HG02759 (cell line): Measurements from ENCODE around the gene TMEM242.

Source experiments
- ATAC-seq: cut with Tn5 transposase; IDR thresholded peaks from one replicate; pipeline ENCODE4 v1.9.1; 2021; ENCODE audit warnings: mild to moderate bottlenecking, moderate library complexity; ENCODE audit not compliant: unreplicated experiment

Gene TMEM242

DNA sequence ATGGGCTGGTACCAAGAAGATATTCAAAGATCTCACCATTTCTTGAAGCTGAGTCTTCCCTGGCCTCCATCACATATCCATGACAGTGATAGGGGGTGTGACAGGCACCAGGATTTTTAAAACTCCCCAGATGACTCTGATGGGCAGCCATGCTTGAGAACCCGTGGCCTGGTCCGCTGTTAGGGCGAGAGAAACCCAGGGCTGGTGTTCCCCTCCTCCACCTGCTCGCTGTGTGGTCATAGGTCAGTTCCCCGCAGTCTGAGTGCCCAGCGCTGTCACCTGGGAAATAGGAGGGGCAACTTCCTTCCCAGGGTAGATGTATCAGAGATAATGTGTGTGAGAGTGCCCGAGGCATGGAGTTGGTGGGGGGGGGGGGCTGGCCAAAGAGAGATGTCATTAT lies 50.9 kb downstream of the TMEM242 start:
- ATAC-seq, result no peak

DNA sequence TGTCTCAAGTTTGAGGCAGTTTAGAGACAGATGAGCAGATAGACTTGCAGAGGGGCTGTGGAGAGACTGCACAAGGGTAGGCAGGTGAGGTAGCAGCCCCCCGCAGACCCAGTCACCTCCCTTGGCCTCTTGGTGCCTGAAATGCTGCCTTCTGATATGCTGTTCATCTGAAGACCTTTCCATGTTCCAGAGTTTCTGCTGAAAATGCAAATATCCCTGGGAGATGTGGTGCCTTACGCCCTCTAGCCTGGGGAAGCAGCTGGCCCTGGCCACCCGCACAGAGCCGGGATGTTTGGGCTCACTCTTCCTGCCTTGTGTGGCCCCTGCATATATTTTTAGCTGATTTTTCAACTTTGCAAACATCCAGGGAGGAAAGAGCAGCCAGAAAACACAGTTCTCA lies 51.4 kb downstream of the TMEM242 start:
- no peak for ATAC-seq

DNA sequence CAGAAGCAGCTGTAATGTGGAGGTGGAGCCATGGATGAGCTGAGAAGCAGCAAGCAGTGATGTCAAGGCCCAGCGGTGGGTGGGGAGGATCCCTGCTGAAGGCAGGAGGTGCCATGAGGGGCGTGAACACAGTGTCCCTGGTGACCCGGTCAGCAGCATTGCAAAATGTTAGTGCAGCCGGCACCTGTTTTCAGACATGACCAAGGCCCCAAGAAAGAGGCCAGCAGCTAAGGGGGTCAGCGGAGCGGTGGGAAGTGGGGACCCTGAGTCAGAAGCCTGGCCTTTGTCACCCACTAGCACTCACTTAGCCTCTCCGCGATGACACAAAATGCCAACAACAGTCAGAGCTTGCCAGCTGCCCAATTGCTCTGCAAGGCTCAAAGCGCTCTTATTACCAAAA lies 51.9 kb downstream of the TMEM242 start:
- ATAC-seq, result no peak

DNA sequence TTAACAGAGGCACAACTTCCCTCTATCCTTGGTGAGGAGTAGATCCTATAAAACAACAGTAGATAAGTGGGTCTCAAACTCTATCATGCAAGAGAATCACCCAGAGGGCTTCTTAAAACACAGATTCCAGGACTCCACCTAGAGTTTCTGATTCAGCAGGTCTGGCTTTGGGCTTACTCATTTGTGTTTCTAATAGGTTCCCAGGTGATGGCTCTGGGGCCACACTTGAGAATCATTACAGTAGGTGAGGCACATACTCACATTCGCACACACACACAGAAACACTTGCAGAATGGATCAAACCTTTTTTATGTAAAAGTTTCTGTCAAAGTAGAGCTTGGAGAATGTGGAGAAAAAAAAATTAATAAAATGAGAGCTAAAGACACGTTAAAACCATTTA lies 52.4 kb downstream of the TMEM242 start:
- ATAC-seq, result no peak

DNA sequence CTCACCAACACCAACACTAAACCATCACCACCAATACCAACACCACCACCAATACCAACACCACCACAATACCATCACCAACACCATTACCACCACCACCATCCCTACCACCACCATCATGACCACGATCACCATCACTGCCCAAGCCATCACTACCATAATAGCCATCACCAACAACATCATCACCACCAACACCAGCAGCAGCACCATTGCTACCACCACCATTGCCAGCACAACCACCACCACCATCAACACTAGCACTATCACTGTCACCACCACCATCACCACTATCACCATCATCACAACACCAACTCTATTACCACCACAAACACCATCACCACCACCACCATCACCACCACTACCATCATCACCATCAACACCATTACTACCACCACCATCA lies 53.0 kb downstream of the TMEM242 start:
- ATAC-seq, result no peak

DNA sequence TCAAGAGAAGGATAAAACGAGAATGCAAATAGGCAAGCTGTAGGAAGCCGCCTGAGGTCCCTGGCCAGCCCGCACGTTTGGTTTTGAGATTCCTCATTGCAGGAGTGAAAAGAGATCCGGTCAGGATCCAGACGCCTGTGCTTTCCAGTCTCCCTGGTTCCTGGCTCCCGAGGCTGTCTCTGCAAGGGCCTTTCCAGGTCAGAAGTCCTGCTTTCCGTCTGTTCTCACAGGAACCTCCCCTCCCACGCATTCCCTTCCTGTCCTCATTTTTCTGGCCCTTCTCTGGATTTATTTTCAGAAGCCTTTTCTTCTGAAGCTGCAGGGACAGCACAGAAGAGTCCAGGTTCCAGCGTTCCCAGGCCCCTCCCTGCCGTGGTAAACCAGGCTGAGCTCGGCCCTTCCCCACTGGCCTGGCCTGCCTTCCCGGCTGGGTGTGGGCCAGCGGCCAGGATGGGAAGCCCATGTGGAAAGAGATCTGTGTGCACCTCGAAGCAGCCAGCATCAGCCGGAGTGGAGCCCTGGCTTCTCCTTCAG lies 54.0 kb downstream of the TMEM242 start:
- ATAC-seq, result no peak

DNA sequence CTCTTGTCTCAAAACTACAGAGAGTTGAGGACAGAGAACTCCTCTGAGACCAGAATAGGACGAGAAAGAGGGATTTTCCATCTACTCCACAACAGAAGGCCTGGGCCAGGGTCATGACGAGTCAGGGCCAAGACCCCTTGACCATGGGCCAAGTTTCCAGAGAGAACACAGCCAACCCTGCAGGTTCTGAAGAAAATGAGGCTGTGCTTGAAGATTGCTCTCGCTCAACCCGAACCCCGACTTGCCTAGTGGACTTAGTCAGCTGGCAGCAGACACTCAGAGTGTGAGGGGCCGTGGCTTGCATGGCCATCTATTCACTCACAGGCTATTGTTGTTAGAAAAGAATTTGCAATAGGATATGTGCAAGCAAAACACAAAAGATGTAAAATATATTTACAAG lies 54.5 kb downstream of the TMEM242 start:
- no peak for ATAC-seq

DNA sequence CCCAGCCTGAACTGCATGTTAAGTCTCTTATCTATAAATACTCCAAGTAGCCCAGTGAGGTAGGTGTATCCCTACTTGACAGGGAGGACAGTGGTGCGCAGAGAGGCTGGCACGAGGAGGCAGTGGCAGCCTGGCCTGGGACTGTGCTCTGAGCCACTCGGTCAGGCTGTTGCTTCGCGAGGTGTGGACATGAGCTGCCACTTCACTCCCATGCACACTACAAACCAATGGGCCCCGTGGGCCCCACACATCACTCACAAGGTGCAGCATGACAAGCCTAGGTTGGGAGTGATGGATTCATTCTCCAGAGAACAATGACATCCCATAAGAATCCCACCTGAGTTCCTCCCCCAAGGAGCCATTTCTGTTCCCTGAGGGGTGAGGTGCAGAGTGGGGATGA lies 54.9 kb downstream of the TMEM242 start:
- no peak for ATAC-seq

DNA sequence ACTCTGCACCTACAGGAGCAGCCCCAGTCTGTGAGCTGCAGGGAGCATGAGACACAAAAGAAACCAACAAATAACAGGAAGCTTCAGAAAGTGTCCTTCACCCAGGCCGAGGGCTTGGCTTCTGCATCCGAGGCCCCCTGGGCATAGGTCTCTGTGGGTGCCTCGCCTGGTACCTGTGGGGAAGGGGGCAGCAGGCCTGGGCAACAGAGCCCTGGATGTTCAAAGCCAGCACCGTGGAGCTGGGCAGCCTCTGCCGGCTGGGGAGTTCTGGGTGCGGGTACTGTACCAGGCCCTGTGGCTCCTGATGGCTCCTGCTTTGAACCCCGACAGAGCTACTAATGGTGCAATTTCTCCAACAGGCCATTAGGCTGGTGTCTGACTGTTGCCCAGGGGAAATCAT lies 55.7 kb downstream of the TMEM242 start:
- ATAC-seq, result no peak

DNA sequence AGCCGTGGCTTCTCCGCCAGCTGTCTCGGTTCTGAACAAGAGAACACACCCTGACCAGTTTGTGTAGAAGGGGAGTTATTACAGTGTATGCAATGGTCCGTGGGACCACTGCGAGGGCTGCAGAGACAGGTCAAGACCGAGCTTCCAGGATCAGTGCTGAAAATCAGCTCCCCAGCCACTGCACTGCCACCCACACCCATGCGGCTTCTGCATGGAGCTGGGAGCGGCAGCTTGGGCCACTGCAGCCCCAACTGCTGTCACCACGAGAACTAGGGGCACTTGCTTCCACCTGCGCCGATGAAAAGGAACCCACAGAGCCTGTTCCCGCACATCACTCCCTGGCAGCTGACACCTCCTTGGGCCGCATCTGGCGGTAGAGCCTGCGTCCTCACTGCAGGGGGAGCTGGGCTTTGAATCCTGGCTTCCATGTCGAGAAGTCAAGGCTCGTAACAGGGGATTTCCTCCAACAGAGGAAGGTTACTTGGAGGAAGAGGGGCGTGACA lies 56.2 kb downstream of the TMEM242 start:
- ATAC-seq, result no peak

DNA sequence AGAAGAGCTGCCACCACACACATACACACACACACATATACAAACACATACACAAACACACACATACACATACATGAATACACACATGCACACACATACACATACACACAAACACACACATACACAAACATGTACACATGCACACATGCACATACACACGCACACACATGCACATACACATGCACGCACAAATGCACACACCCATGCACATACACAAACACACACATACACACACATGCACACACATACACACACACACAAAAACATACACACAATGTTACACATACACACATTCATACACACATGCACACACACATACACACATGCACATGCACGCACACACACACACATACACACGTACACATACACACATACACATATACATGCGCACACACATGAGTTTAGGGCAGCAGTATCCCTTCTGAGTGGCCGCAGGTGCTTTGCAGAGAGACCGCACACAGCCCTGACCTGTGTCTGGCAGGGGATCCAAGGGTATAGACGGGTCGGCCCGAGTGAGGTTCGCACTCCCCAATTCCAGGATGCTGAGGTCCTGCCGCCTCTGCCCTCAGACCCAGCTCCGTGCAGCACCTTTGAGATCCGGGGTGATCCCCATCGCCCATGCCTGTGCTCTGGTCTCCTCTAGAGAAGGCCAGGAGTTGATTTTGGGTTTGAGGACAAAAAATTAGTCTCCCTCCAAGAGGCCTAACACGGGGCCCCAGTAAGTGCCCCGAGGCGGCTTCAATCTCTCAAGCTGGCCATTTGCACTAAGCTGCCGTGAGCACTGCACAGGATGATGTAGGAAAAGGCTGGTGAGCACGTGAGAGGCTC lies 56.8 kb downstream of the TMEM242 start:
- no peak for ATAC-seq

DNA sequence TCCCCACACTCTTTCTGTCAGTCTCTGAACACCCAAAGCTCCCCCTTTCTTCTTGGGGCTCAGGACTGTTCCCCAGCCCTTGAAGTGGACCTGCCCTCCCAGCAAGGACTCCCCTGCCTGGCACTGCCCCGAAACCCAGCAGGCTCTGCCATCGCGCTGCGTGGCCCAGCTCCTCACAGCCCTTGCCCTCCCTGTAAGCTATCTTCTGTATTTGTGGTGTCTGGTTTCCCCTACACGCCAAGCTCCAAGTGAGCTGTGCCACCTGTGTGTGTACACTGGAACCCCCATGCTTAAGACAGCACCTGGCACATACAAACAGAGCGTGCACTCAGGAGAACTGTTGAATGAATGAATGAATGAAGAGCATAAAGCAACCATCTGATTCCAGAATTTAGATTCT lies 57.7 kb downstream of the TMEM242 start:
- ATAC-seq, result no peak

DNA sequence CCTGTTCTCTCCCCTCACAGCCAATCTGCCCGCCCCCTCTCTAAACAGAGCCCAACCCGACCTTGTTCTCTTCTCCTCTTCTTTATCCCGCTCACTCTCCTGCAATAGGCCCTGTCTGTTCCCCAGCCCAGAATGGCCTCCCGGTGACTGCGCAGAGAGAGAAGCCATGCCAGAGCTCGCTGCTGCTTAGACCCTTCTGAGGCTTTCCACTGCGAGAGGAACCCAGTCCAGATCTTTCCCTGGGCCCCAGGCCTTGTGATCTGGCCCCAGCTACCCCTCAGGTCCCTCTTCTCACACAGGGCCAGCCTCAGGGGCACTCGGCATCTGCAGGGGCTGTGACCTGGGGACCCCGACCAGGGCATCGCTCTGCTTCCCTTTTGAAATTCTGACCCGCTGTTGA lies 58.1 kb downstream of the TMEM242 start:
- no peak for ATAC-seq

DNA sequence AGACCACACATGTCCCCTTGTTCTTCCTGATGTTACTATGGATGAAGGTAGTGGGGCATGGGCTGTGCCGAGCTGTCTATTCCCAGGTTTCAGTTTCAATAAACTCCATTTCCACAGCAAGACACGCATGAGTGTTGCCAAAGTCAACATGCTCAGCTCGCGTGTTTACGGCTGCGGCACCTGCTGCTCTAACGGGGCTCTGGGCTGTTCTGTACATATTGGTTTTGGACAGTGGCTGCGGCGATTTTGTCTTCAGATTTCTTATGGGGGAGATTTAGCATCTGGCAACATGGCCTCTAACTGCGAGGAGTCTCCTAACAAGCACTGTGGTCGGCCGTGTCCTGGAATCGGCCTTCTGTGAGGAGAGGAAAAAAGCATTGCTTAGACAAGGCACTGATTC lies 58.6 kb downstream of the TMEM242 start:
- ATAC-seq, result no peak

DNA sequence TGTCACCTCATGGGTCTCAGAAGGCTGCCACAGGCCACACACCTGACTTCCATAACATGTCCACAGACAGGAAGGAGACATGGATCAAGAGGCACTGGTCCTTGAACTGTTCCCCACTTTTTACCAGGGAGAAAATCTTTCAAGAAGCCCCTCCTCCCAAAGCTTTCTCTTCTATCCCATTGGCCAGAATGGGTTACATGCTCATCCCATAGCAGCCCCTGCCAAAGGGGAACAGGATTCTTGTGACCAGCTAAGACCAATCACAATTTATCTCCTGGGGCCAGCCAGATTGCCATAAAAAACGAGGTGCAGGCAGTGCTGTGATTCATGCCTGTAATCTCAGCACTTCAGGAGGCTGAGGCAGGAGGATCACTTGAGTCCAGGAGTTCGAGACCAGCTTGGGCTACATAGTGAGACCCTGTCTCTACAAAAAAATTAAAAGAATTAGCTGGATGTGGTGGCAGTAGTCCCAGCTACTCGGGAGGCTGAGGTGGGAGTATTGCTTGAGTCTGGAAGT lies 59.4 kb downstream of the TMEM242 start:
- ATAC-seq, result no peak

DNA sequence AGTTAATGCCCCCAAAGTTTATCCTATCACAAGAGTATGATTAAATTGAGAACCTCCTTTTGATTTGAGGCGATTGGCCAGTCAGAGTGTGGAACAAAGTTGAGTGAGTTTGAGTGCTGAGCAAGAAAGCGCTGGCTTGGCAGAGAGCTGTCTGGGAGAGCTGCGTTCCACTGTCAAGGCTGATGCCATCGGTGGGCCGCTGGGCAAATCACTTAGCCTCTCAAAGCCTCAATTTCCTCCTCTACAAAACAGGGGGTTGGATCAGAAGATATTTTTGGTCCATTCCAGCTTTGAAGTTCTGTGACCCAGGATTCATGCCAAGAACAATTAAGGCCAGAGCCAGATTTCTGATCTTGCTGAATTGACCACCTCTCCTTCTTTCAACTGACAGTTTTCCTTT lies 60.2 kb downstream of the TMEM242 start:
- ATAC-seq, result no peak

DNA sequence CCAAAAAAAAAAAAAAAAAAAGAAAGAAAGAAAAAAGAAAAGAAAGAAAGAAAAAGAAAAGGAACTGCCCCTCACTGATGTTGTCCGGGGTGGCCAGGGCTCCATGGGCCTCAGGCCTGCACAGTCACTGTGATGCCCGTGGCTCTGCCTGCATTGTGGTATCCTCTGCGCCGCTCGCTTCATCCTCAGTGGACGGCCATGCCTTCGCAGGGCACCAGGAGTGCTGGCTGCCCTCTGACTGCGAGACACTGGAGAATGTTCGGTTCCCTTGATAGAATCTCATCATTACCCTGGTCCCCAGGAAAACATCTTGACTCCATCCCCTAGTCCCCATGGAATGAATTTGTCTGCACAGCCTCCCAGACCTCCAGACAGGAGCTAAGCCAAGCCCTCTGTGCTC lies 61.7 kb downstream of the TMEM242 start:
- ATAC-seq, result no peak

DNA sequence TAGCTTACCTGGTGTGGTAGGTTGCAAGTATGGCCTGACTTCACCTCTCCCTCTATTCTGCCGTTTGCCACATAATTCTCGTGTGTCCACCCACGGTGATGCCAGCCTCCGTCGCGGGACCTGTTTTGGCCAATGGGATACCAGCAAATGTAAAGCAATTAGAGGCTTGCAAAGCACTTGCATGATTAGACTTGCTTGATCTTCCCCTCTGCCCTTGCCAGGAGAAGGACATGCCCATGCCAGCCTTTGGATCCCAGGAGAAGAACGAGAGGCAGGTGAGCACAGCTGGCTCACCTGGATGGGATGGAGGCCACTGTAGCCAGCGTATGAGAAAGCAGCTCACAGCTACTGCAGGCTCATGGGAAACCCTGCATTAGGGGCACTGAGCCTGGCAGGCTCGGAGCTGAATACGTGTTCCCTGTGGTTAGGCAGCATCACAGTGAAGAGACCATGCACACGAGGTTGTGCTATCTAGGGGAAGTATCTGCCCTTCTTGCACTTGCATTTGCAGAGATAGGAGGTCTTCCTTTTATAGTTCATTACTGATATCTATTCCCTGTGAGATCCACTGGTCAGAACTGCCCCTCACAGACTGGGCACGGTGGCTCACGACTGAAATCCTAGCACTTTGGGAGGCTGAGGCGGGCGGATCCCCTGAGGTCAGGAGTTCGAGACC lies 62.4 kb downstream of the TMEM242 start:
- no peak for ATAC-seq

DNA sequence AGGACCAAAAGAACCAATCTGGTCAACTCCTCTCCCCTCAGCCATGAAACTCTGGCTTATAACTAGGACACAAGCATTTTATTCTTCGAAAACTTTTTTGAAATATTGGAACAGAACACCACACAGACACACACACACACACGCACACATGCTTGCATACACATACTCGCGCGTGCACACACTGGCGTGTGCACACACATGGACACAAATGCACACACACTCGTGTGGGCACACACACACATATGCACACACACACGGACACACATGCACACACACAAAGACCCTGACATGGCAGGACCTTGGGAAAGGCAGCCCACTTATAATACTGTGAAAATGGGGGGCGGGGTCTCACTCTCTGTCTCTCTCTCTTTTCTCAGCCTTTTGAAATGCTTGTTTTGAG lies 63.9 kb downstream of the TMEM242 start:
- no peak for ATAC-seq

DNA sequence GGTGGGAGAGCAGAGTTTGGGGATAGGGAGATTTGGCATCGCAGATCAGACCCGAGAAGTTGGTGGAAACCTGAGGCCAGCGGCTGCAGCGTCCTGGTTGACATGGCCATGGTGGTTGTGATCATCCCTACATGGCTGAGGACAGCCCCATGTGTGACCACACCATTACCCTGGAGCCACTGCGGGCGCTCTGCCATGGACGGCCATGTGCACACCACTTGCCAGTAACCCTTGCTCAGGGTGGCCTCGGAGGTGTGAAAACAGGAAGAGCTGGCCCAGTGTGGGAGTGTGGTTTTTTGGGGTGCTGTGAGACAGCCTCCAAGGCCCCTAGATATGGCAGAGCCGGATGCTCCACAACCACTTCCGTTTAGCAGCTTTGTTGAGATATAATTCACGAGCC lies 64.4 kb downstream of the TMEM242 start:
- ATAC-seq, result no peak

DNA sequence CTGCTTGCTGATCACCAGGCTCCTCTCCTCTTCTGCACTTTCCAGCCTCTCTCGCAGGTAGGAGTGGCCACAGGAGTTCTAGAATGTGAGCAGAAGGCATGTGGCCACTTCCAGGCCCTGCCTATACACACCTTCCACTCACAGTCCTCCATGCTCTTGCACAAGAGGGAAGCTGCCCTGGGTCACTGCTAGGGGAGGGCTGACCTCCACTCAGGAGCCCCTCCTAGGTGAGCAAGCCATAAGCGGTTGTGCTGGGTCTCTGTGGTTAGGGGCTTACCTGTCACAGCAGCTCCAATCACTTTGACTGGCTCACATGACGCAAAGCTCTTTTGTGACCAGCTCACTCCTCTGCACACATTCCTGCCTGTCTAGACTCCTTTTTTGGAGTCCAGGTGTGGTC lies 68.2 kb downstream of the TMEM242 start:
- ATAC-seq, result no peak

DNA sequence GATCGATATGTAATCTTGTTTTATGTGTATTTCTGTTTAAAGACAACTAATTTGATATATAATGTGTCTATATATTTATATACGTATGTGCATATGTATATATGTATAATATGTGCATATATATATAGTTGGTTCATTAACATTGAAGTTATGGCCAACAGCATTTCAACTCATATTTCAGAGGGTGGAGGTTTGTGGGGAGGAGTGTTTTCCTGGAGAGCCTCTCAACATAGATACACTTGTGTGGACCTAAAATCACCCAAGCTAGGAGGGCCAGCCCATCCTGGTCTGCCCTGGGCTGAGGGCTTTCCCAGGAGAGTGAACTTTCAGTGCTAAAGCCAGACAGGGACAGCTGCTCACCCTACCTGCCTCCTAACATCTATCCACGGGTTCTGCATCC lies 68.8 kb downstream of the TMEM242 start:
- ATAC-seq, result no peak
